Measurements from ENCODE around the gene PTK7.
"Not testable (repeated sequence)": the region's sequence is repeated elsewhere in the genome, so short reads cannot be mapped to it uniquely, and the experiment has no call there.

PTK7 gene

GRCh38 chr6:43075670-43076463, at the start of gene PTK7:
PTK7 (plus strand) TSS chr6:43076314; CDS start chr6:43076489, 175 bp downstream.
- FAIRE-seq = peak; percentile 80
- DNase-seq (ENCODE audit: insufficient read length, low spot score) = peak; percentile 78

GRCh38 chr6:43026365-43026764, 49.7 kb upstream of the PTK7 start:
- no peak for FAIRE-seq
- DNase-seq (ENCODE audit: insufficient read length, low spot score) = no peak

GRCh38 chr6:43029120-43029519, 47.0 kb upstream of the PTK7 start:
- DNase-seq (ENCODE audit: insufficient read length, low spot score) = no peak
- no peak for FAIRE-seq

- DNase-seq (ENCODE audit: insufficient read length, low spot score) (no peak), FAIRE-seq (no peak)
Measured at GRCh38 chr6:43032326-43032725, 43.8 kb upstream of the PTK7 start.

- FAIRE-seq (no peak), DNase-seq (ENCODE audit: insufficient read length, low spot score) (no peak)
Measured at GRCh38 chr6:43033496-43034189, 42.5 kb upstream of the PTK7 start.

GRCh38 chr6:43034190-43034525, 42.0 kb upstream of the PTK7 start:
- no peak for DNase-seq (ENCODE audit: insufficient read length, low spot score)
- no peak for FAIRE-seq

- no peak for DNase-seq (ENCODE audit: insufficient read length, low spot score)
- FAIRE-seq = no peak
Measured at GRCh38 chr6:43035495-43036194, 40.5 kb upstream of the PTK7 start.

GRCh38 chr6:43036712-43037111, 39.4 kb upstream of the PTK7 start:
- no peak for FAIRE-seq

GRCh38 chr6:43037197-43037596, 38.9 kb upstream of the PTK7 start:
- FAIRE-seq = no peak

More at GRCh38 chr6:43036712-43037111, 39.4 kb upstream of the PTK7 start:
- DNase-seq (ENCODE audit: insufficient read length, low spot score) = no peak

GRCh38 chr6:43037706-43038105, 38.4 kb upstream of the PTK7 start:
- FAIRE-seq (no peak), DNase-seq (ENCODE audit: insufficient read length, low spot score) (no peak)

More at GRCh38 chr6:43037197-43037596, 38.9 kb upstream of the PTK7 start:
- DNase-seq (ENCODE audit: insufficient read length, low spot score) = no peak

- FAIRE-seq = no peak
- DNase-seq (ENCODE audit: insufficient read length, low spot score) = no peak
Measured at GRCh38 chr6:43038727-43039126, 37.4 kb upstream of the PTK7 start.

GRCh38 chr6:43040542-43041257, 35.4 kb upstream of the PTK7 start:
- FAIRE-seq (no peak), DNase-seq (ENCODE audit: insufficient read length, low spot score) (no peak)

GRCh38 chr6:43041475-43041874, 34.6 kb upstream of the PTK7 start:
- DNase-seq (ENCODE audit: insufficient read length, low spot score); FAIRE-seq: not testable (repeated sequence)

GRCh38 chr6:43043310-43043709, 32.8 kb upstream of the PTK7 start:
- no peak for FAIRE-seq
- no peak for DNase-seq (ENCODE audit: insufficient read length, low spot score)

GRCh38 chr6:43045371-43045930, 30.7 kb upstream of the PTK7 start:
- FAIRE-seq (peak; percentile 23), DNase-seq (ENCODE audit: insufficient read length, low spot score) (no peak)

GRCh38 chr6:43047998-43048397, 28.1 kb upstream of the PTK7 start:
- no peak for DNase-seq (ENCODE audit: insufficient read length, low spot score)
- no peak for FAIRE-seq

- FAIRE-seq (no peak), DNase-seq (ENCODE audit: insufficient read length, low spot score) (no peak)
Measured at GRCh38 chr6:43050981-43051380, 25.1 kb upstream of the PTK7 start.

GRCh38 chr6:43052225-43052841, 23.8 kb upstream of the PTK7 start:
- no peak for FAIRE-seq
- DNase-seq (ENCODE audit: insufficient read length, low spot score) = no peak

GRCh38 chr6:43052842-43053544, 23.1 kb upstream of the PTK7 start:
- FAIRE-seq (no peak), DNase-seq (ENCODE audit: insufficient read length, low spot score) (peak; percentile 35)

Measured in HTR-8/SVneo (cell line).